Stimulated activated effector memory CD8-positive, alpha-beta T cell treated with anti-CD3 and anti-CD28 coated beads, Interleukin-12 subunit alpha, Interleukin-12 subunit beta, amount 100 ng/mL, for 72 hours (primary cell): ENCODE data around the gene RAD50.

ENCODE experiments used
- ATAC-seq: fragments of 150-1000 bp; cut with Tn5 transposase; 2 replicates; pipeline ENCODE4 v1.10.0; 2021
- DNase-seq, 2 donors: peaks; one replicate each; pipeline ENCODE4 v3.0.0; 2021 to 2022; ENCODE audit warnings: low spot score in 2 of 2
- H3K27ac Mint-ChIP-seq: one replicate; pipeline ENCODE4 v1.8.0; 2022; ENCODE audit warnings: mild to moderate bottlenecking, mixed read lengths
- H3K36me3 Mint-ChIP-seq: one replicate; pipeline ENCODE4 v1.8.0; 2022; ENCODE audit warnings: mild to moderate bottlenecking, mixed read lengths
- H3K4me1 Mint-ChIP-seq: one replicate; pipeline ENCODE4 v1.8.0; 2022; ENCODE audit warnings: mixed read lengths
- H3K4me3 Mint-ChIP-seq: one replicate; pipeline ENCODE4 v1.8.0; 2022; ENCODE audit warnings: mild to moderate bottlenecking, mixed read lengths
- H3K9me3 Mint-ChIP-seq: one replicate; pipeline ENCODE4 v1.8.0; 2022; ENCODE audit warnings: mixed read lengths

Gene RAD50

DNA sequence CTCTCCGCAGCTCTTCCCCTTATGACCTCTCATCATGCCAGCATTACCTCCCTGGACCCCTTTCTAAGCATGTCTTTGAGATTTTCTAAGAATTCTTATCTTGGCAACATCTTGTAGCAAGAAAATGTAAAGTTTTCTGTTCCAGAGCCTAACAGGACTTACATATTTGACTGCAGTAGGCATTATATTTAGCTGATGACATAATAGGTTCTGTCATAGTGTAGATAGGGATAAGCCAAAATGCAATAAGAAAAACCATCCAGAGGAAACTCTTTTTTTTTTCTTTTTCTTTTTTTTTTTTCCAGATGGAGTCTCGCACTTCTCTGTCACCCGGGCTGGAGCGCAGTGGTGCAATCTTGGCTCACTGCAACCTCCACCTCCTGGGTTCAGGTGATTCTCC lies 80.5 kb downstream of the RAD50 start:
- no peak for DNase-seq
- H3K4me3 Mint-ChIP-seq: no peak overlapping the region
- no peaks in the 10 kb centered on the region for H3K9me3 Mint-ChIP-seq
- H3K36me3 Mint-ChIP-seq: peaks cover 84% of the 10 kb centered on the region
- ATAC-seq: no peak
- H3K4me1 Mint-ChIP-seq: peaks cover 62% of the 10 kb centered on the region
- no peak overlapping the region for H3K27ac Mint-ChIP-seq

- peaks cover 81% of the 10 kb centered on the region for H3K36me3 Mint-ChIP-seq
These were observed 82.9 kb downstream of the RAD50 start for GRCh38 chr5:132639706-132640130.

DNA sequence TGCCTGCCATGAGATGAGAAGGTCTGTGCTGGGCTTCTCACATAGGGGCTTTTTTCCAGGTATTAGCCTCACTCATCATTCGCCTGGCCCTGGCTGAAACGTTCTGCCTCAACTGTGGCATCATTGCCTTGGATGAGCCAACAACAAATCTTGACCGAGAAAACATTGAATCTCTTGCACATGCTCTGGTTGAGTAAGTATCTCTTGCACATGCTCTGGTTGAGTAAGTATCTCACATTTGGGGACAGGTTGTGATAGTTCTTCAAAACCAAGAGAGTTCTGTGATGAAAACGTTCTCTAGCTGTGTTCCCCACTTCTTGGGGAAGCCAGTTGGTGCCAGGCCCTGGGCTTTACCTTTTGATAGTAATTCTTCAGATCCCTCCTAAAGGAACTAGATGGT lies 83.8 kb downstream of the RAD50 start:
- peak overlapping the region; percentile 44 for H3K4me3 Mint-ChIP-seq
- peaks cover 81% of the 10 kb centered on the region for H3K36me3 Mint-ChIP-seq
- peak in 1 of 2 donors; percentile 69 for DNase-seq
- H3K27ac Mint-ChIP-seq: peak overlapping the region; percentile 87
- peak; percentile 58 for ATAC-seq
- H3K4me1 Mint-ChIP-seq: peaks cover 70% of the 10 kb centered on the region
- no peaks in the 10 kb centered on the region for H3K9me3 Mint-ChIP-seq

More at GRCh38 chr5:132639706-132640130, 82.9 kb downstream of the RAD50 start:
- H3K27ac Mint-ChIP-seq: peak overlapping the region; percentile 87
- peaks cover 73% of the 10 kb centered on the region for H3K4me1 Mint-ChIP-seq
- no peaks in the 10 kb centered on the region for H3K9me3 Mint-ChIP-seq
- H3K4me3 Mint-ChIP-seq: peak overlapping the region; percentile 44
- DNase-seq (no peak), ATAC-seq (peak; percentile 57)

GRCh38 chr5:132641241-132641723 lies 84.5 kb downstream of the RAD50 start:
- peak in 1 of 2 donors; percentile 72 for DNase-seq
- peak overlapping the region; percentile 87 for H3K27ac Mint-ChIP-seq
- peak; percentile 89 for ATAC-seq
- H3K9me3 Mint-ChIP-seq: no peaks in the 10 kb centered on the region
- peaks cover 77% of the 10 kb centered on the region for H3K36me3 Mint-ChIP-seq
- peaks cover 64% of the 10 kb centered on the region for H3K4me1 Mint-ChIP-seq
- peak overlapping the region; percentile 44 for H3K4me3 Mint-ChIP-seq

- Mint-ChIP-seq H3K4me3 (peak overlapping the region; percentile 44), H3K36me3 (peaks cover 74% of the 10 kb centered on the region), H3K4me1 (peaks cover 62% of the 10 kb centered on the region), H3K9me3 (no peaks in the 10 kb centered on the region), H3K27ac (peak overlapping the region; percentile 87)
- peak; percentile 12 for ATAC-seq
- DNase-seq: no peak
These were observed 85.1 kb downstream of the RAD50 start for GRCh38 chr5:132641841-132642240.

- ATAC-seq (no peak), DNase-seq (no peak)
- H3K27ac Mint-ChIP-seq: no peak overlapping the region
- peaks cover 49% of the 10 kb centered on the region for H3K4me1 Mint-ChIP-seq
- H3K36me3 Mint-ChIP-seq: peaks cover 50% of the 10 kb centered on the region
- H3K9me3 Mint-ChIP-seq: peaks cover 8% of the 10 kb centered on the region
- H3K4me3 Mint-ChIP-seq: no peak overlapping the region
These were observed 87.4 kb downstream of the RAD50 start for GRCh38 chr5:132644177-132644576.

GRCh38 chr5:132646583-132647266 lies 89.9 kb downstream of the RAD50 start:
- peaks cover 25% of the 10 kb centered on the region for H3K36me3 Mint-ChIP-seq
- peaks cover 8% of the 10 kb centered on the region for H3K9me3 Mint-ChIP-seq
- no peak for DNase-seq
- no peak for ATAC-seq
- no peak overlapping the region for H3K27ac Mint-ChIP-seq
- H3K4me3 Mint-ChIP-seq: no peak overlapping the region
- H3K4me1 Mint-ChIP-seq: peaks cover 24% of the 10 kb centered on the region

DNA sequence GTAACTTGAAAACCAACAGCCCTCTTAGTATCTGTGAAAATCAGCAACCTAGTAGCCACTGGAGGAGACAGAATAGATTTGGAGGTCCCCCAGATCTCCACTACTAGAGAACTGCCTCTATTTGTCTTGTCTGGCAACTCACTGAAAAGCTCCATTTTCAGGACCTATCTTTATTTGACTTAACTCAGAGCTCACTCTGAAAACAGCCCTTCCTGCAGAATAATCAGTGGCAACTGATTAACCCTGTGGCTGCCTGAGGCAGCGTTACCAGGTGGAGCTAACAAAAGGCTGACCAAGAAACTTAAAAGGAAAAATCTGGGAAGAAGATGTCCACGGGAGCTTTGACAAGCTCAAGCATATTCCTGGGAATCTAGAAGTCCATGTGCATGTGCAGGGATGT lies 90.7 kb downstream of the RAD50 start:
- DNase-seq (peak in 1 of 2 donors; percentile 38), ATAC-seq (no peak)
- peaks cover 8% of the 10 kb centered on the region for H3K9me3 Mint-ChIP-seq
- H3K4me1 Mint-ChIP-seq: peaks cover 17% of the 10 kb centered on the region
- no peak overlapping the region for H3K27ac Mint-ChIP-seq
- no peak overlapping the region for H3K4me3 Mint-ChIP-seq
- peaks cover 17% of the 10 kb centered on the region for H3K36me3 Mint-ChIP-seq

- ATAC-seq: no peak
- no peak for DNase-seq
- peaks cover 8% of the 10 kb centered on the region for H3K9me3 Mint-ChIP-seq
- peaks cover 8% of the 10 kb centered on the region for H3K36me3 Mint-ChIP-seq
- peaks cover 8% of the 10 kb centered on the region for H3K4me1 Mint-ChIP-seq
- H3K4me3 Mint-ChIP-seq: no peak overlapping the region
- H3K27ac Mint-ChIP-seq: no peak overlapping the region
These were observed 91.6 kb downstream of the RAD50 start for GRCh38 chr5:132648355-132648754.

GRCh38 chr5:132651838-132652469 lies 95.2 kb downstream of the RAD50 start:
- no peak overlapping the region for H3K4me3 Mint-ChIP-seq
- H3K4me1 Mint-ChIP-seq: peaks cover 7% of the 10 kb centered on the region
- no peak for DNase-seq
- no peak overlapping the region for H3K27ac Mint-ChIP-seq
- peaks cover 5% of the 10 kb centered on the region for H3K36me3 Mint-ChIP-seq
- H3K9me3 Mint-ChIP-seq: peaks cover 8% of the 10 kb centered on the region
- ATAC-seq: no peak

DNA sequence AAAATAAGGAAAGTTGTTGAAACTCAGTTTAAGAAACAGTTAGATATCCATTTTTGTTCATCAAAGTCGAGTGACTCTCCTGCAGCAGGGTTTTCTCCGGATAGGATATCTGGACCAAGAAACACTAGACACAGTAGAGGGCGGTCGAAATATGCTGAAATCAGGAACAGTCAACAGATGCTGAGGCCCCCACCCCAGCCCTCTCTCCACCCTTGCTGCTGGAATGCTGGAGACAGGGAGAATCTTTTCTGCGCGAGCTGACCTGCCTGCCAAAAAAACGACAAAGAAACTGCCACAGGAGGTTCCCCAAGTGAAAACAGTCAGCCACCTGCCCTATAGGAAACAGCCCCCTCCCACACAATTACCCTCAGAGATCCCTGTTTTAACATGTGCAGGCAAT lies 96.9 kb downstream of the RAD50 start:
- Mint-ChIP-seq H3K27ac (no peak overlapping the region), H3K9me3 (no peaks in the 10 kb centered on the region), H3K36me3 (peaks cover 6% of the 10 kb centered on the region), H3K4me1 (peaks cover 21% of the 10 kb centered on the region), H3K4me3 (no peak overlapping the region)
- DNase-seq (no peak), ATAC-seq (no peak)

DNA sequence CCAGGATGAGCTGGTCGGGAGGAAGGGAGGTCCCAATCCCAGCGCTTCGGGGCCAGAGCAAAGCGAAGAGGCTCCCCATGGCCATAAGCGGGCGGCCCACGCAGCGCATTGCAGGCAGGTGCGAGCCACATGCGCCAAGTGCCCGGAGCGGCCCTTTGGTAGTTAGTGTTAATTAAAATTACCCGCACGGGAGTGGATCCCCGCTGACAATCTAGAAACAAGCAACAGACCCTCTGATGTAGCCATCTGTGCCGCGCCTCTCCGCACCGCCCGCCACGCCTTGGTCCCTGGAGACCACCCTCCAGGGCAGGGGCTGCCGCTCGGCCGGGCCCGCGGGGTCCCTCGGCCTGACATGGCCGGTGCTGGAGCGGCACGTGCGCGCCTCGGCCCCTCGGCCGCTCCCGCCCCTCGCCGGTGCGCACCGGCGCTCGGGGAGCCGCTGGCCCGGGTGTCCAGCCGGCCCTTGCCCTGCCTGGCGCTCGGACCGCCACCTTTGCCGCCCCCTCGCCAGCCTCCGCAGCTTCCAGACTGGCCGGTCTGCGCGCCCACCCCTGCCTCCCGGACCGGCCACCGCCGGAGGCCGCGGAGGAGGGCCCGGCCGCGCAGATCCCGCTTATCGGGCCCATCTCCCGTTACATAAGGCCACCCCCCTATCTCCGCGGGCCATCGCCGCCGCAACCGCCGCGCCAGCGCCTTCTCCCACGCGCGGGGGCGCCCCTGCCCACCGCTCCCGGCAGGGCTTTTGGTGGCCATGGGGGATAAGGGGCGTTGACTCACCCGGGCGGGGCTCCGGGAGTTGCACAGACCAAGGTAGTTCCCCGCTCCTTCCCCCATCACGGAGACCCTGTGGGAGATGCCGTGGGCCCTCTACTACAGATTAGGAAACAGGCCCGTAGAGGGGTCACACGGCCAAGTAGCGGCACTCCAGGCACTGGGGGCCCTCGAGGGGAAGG lies 99.3 kb downstream of the RAD50 start:
- peak overlapping the region; percentile 69 for H3K4me3 Mint-ChIP-seq
- peak; percentile 68 for ATAC-seq

DNA sequence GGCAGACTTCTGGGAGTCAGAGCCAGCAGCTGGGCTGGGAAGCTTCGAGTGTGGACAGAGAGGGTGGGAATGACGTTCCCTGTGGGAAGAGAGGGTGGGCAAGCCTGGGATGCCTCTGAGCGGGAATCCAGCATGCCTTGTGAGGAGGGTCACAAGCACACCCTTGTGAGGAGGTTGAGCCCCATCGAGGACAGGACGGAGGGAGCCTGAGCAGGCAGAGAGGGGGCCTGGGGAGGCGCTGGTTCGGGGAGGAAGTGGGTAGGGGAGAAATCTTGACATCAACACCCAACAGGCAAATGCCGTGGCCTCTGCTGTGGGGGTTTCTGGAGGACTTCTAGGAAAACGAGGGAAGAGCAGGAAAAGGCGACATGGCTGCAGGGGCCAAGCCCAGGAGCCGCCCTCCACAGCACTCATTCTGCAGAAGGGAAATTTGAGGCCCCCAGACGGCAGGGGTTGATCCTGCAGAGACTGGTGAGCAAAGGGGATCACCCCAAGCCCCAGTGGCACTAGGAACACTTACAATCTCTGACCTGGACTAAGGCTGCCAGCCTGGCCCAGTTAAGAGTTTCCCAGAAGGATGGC lies 100.1 kb downstream of the RAD50 start:
- peak; percentile 36 for ATAC-seq
- H3K9me3 Mint-ChIP-seq: no peaks in the 10 kb centered on the region
- H3K27ac Mint-ChIP-seq: peak overlapping the region; percentile 89
- H3K4me3 Mint-ChIP-seq: peak overlapping the region; percentile 69
- H3K36me3 Mint-ChIP-seq: peaks cover 19% of the 10 kb centered on the region
- peaks cover 47% of the 10 kb centered on the region for H3K4me1 Mint-ChIP-seq
- DNase-seq: no peak

More for the DNA sequence above, 99.3 kb downstream of the RAD50 start:
- Mint-ChIP-seq H3K27ac (peak overlapping the region; percentile 89), H3K4me1 (peaks cover 40% of the 10 kb centered on the region), H3K36me3 (peaks cover 19% of the 10 kb centered on the region), H3K9me3 (no peaks in the 10 kb centered on the region)
- DNase-seq: peak in 1 of 2 donors; percentile 74

GRCh38 chr5:132657676-132658380 lies 101.1 kb downstream of the RAD50 start, which contains the start of gene IL13:
Gene IL13, plus strand, starts transcription at chr5:132658173. Its CDS starts 14 bp downstream, at chr5:132658187.
- Mint-ChIP-seq H3K36me3 (peaks cover 19% of the 10 kb centered on the region), H3K9me3 (no peaks in the 10 kb centered on the region), H3K27ac (peak within 1 kb of the TSS; percentile 89), H3K4me3 (peak within 1 kb of the TSS; percentile 69), H3K4me1 (peaks cover 57% of the 10 kb centered on the region)
- ATAC-seq: peak; percentile 24
- no peak for DNase-seq
